Aorta (tissue), 5 donors: Measurements from ENCODE around the gene BAIAP2. TPM values are rescaled to one million over a fixed set of nuclear protein-coding genes. Genes with fewer than 3 reads are reported as not detected.

Experiments used
- ATAC-seq: fragments of 200-7000 bp; cut with Tn5 transposase; one replicate; pipeline ENCODE4 v1.9.1; 2022; ENCODE audit warnings: moderate library complexity; ENCODE audit not compliant: low FRiP score
- DNase-seq, 2 donors: peaks; one replicate each; pipeline ENCODE4 v3.0.0-alpha.2; 2020
- H3K27ac ChIP-seq, 2 donors: one replicate each; pipeline ENCODE4 v1.5.1; 2013; ENCODE audit warnings: low read length in 2 of 2, mild to moderate bottlenecking in 2 of 2, moderate library complexity in 2 of 2, control low read depth in 1 of 2, inconsistent platforms in 1 of 2, low read depth in 1 of 2
- H3K27me3 ChIP-seq, 2 donors: one replicate each; pipeline ENCODE4 v1.6.1; 2013; ENCODE audit warnings: control low read depth in 1 of 2, low read length in 1 of 2, mild to moderate bottlenecking in 1 of 2, moderate library complexity in 1 of 2; ENCODE audit not compliant: insufficient read depth in 2 of 2, control insufficient read depth in 1 of 2
- H3K36me3 ChIP-seq, 2 donors: one replicate each; pipeline ENCODE4 v1.6.1; 2013; ENCODE audit warnings: control low read depth in 1 of 2, low read length in 1 of 2, mild to moderate bottlenecking in 1 of 2; ENCODE audit not compliant: insufficient read depth in 2 of 2, control insufficient read depth in 1 of 2
- H3K4me1 ChIP-seq, 2 donors: one replicate each; pipeline ENCODE4 v1.6.1; 2013; ENCODE audit warnings: low read length in 2 of 2, control low read depth in 1 of 2, mild to moderate bottlenecking in 1 of 2, moderate library complexity in 1 of 2; ENCODE audit not compliant: insufficient read depth in 2 of 2, control insufficient read depth in 1 of 2
- H3K4me3 ChIP-seq, 2 donors: one replicate each; pipeline ENCODE4 v1.5.1; 2013; ENCODE audit warnings: low read length in 2 of 2, control low read depth in 1 of 2, mild to moderate bottlenecking in 1 of 2
- H3K9me3 ChIP-seq: one replicate; pipeline ENCODE4 v1.6.1; 2013; ENCODE audit warnings: mild to moderate bottlenecking, low read length; ENCODE audit not compliant: control insufficient read depth
- WGBS, 2 donors: extraction: QIAGEN DNeasy Blood & Tissue Kit; methylation state at CpG; one replicate each; pipeline ENCODE4 v1.1.7; 2013; 5-methylcytosine and 5-hydroxymethylcytosine counted together
- intact Hi-C, 2 donors: fragments of 100-400 bp; cut with DNase I; formaldehyde crosslinking; loops; one replicate each; pipeline versions ENCODE4 v1.14.2 to v1.15.0; 2022
- polyA plus RNA-seq, 2 donors: library from polyadenylated mRNA; stranded (reverse); fragments of 200-250 nt; gene quantifications; one replicate each; pipeline ENCODE4 v1.2.3, GENCODE V29; 2013
- total RNA-seq, 2 donors: library from RNA; stranded (reverse); fragmentation: NEBNext Ultra II Directional; extraction: Animal tissue kit (Norgen Biotek cat#: 25700); gene quantifications; one replicate each; pipeline ENCODE4 v1.2.1, GENCODE V29; 2021
- donor health status: healthy with polysubstance abuse.
- donor health status: Bipolar disorder and iron deficiency.
- donor health status: DM: no; HTN: no; CAD: no.
- donor health status: DM: no; HTN: no; CAD: no.
- donor health status: DM: yes; HTN: yes; CAD: no.

Gene BAIAP2
- total and polyA plus RNA-seq, 4 donors: 1.7 to 23.7 (median 14.3) TPM

GRCh38 chr17:80999536-81000333 is 35.2 kb upstream of the BAIAP2 start:
- 92 to 93% methylated on average over 40 of the region's 40 CpGs for WGBS, 2 donors

GRCh38 chr17:81000334-81000630 is 34.7 kb upstream of the BAIAP2 start:
- intact Hi-C loops: no loop called here
- Histone ChIP-seq H3K27ac (no peak overlapping the region), H3K27me3 (no peaks in the 10 kb centered on the region), H3K4me3 (no peak overlapping the region), H3K9me3 (no peaks in the 10 kb centered on the region), H3K4me1 (no peaks in the 10 kb centered on the region), H3K36me3 (peaks cover 5 to 8% of the 10 kb centered on the region in 2 donors)
- WGBS, 2 donors: 92 to 99% methylated on average over 8 of the region's 8 CpGs
- DNase-seq: no peak
- ATAC-seq: no peak

More at GRCh38 chr17:80999536-81000333, 35.2 kb upstream of the BAIAP2 start:
- intact Hi-C loops: no loop called here
- Histone ChIP-seq H3K36me3 (peaks cover 5 to 10% of the 10 kb centered on the region in 2 donors), H3K4me3 (no peak overlapping the region), H3K27me3 (no peaks in the 10 kb centered on the region), H3K27ac (no peak overlapping the region), H3K9me3 (no peaks in the 10 kb centered on the region), H3K4me1 (no peaks in the 10 kb centered on the region)
- ATAC-seq: no peak
- no peak for DNase-seq

- intact Hi-C loops: no loop called here
- no peak overlapping the region for H3K27ac ChIP-seq
- no peak overlapping the region for H3K4me3 ChIP-seq
- DNase-seq (no peak), ATAC-seq (no peak)
- H3K4me1 ChIP-seq: no peaks in the 10 kb centered on the region
- WGBS, 2 donors: 70 to 71% methylated on average over 18 of the region's 18 CpGs
- H3K9me3 ChIP-seq: no peaks in the 10 kb centered on the region
- peaks cover 5 to 8% of the 10 kb centered on the region in 2 donors for H3K36me3 ChIP-seq
- no peaks in the 10 kb centered on the region for H3K27me3 ChIP-seq
Measured at GRCh38 chr17:81000631-81001357, 34.2 kb upstream of the BAIAP2 start.

GRCh38 chr17:81002013-81002384 is 33.0 kb upstream of the BAIAP2 start:
- ATAC-seq (no peak), DNase-seq (no peak)
- H3K27ac ChIP-seq: no peak overlapping the region

GRCh38 chr17:81002409-81003361 is 32.3 kb upstream of the BAIAP2 start:
- H3K4me3 ChIP-seq: no peak overlapping the region
- H3K36me3 ChIP-seq: peaks cover 5 to 8% of the 10 kb centered on the region in 2 donors
- 43 to 44% methylated on average over 21 of the region's 21 CpGs for WGBS, 2 donors
- no peak overlapping the region for H3K27ac ChIP-seq
- no peaks in the 10 kb centered on the region for H3K27me3 ChIP-seq
- no peaks in the 10 kb centered on the region for H3K4me1 ChIP-seq
- DNase-seq (peak in 1 of 2 donors; percentile 89), ATAC-seq (no peak)
- H3K9me3 ChIP-seq: no peaks in the 10 kb centered on the region
- intact Hi-C loops: no loop called here

More at GRCh38 chr17:81002013-81002384, 33.0 kb upstream of the BAIAP2 start:
- H3K36me3 ChIP-seq: peaks cover 5 to 8% of the 10 kb centered on the region in 2 donors
- 71 to 75% methylated on average over 10 of the region's 10 CpGs for WGBS, 2 donors
- H3K27me3 ChIP-seq: no peaks in the 10 kb centered on the region
- H3K4me1 ChIP-seq: no peaks in the 10 kb centered on the region
- H3K4me3 ChIP-seq: no peak overlapping the region
- intact Hi-C loops: no loop called here
- H3K9me3 ChIP-seq: no peaks in the 10 kb centered on the region

GRCh38 chr17:81003711-81004475 is 31.1 kb upstream of the BAIAP2 start:
- WGBS, 2 donors: 3 to 4% methylated on average over 51 to 72 of the region's 72 CpGs
- Histone ChIP-seq H3K27me3 (no peaks in the 10 kb centered on the region), H3K36me3 (peaks cover 0 to 7% of the 10 kb centered on the region in 2 donors), H3K4me1 (no peaks in the 10 kb centered on the region), H3K27ac (no peak overlapping the region), H3K9me3 (no peaks in the 10 kb centered on the region), H3K4me3 (no peak overlapping the region)
- no peak for DNase-seq
- no peak for ATAC-seq
- intact Hi-C loops: no loop called here

- no peak overlapping the region for H3K4me3 ChIP-seq
- intact Hi-C loops: no loop called here
- DNase-seq (no peak), ATAC-seq (no peak)
- no peaks in the 10 kb centered on the region for H3K4me1 ChIP-seq
- H3K9me3 ChIP-seq: peaks cover 1% of the 10 kb centered on the region
- no peaks in the 10 kb centered on the region for H3K27me3 ChIP-seq
- no peak overlapping the region for H3K27ac ChIP-seq
- no peaks in the 10 kb centered on the region for H3K36me3 ChIP-seq
- WGBS, 2 donors: 36 to 50% methylated on average over 10 of the region's 10 CpGs
Measured at GRCh38 chr17:81006891-81007290, 28.1 kb upstream of the BAIAP2 start.

GRCh38 chr17:81008140-81008539 is 26.8 kb upstream of the BAIAP2 start:
- 88% methylated on average over 11 of the region's 11 CpGs for WGBS, 2 donors
- Histone ChIP-seq H3K27ac (no peak overlapping the region), H3K27me3 (no peaks in the 10 kb centered on the region), H3K4me1 (no peaks in the 10 kb centered on the region), H3K36me3 (no peaks in the 10 kb centered on the region), H3K4me3 (no peak overlapping the region), H3K9me3 (peaks cover 1% of the 10 kb centered on the region)
- DNase-seq (no peak), ATAC-seq (no peak)
- intact Hi-C loops: no loop called here
